Activated CD4-positive, alpha-beta T cell treated with anti-CD3 and anti-CD28 coated beads, Interleukin-2, amount 50 U/mL, for 4 hours (primary cell): ENCODE results near the gene BCOR.

Experiments
- DNase-seq, 2 experiments: peaks; one replicate each; pipeline ENCODE4 v3.0.0-alpha.2; 2020

The BCOR gene

GRCh38 chrX:40061005-40061404 is 36.8 kb downstream of the BCOR start:
- no peak for DNase-seq

GRCh38 chrX:40060356-40060845 is 37.4 kb downstream of the BCOR start:
- no peak for DNase-seq

- no peak for DNase-seq
Observed at GRCh38 chrX:40058719-40059118, 39.0 kb downstream of the BCOR start.

GRCh38 chrX:40057405-40057804 is 40.4 kb downstream of the BCOR start:
- DNase-seq: no peak

- DNase-seq: no peak
Observed at GRCh38 chrX:40056420-40056819, 41.3 kb downstream of the BCOR start.

- DNase-seq: no peak
Observed at GRCh38 chrX:40055495-40055894, 42.3 kb downstream of the BCOR start.

GRCh38 chrX:40054793-40055192 is 43.0 kb downstream of the BCOR start:
- DNase-seq: no peak

GRCh38 chrX:40050532-40050931 is 47.2 kb downstream of the BCOR start:
- no peak for DNase-seq

- no peak for DNase-seq
Observed at GRCh38 chrX:40049084-40049641, 48.6 kb downstream of the BCOR start.

- no peak for DNase-seq
Observed at GRCh38 chrX:40047485-40047884, 50.3 kb downstream of the BCOR start.

GRCh38 chrX:40043895-40044294 is 53.9 kb downstream of the BCOR start:
- no peak for DNase-seq

- no peak for DNase-seq
Observed at GRCh38 chrX:40041915-40042314, 55.8 kb downstream of the BCOR start.

- DNase-seq: no peak
Observed at GRCh38 chrX:40040686-40041461, 56.9 kb downstream of the BCOR start.

GRCh38 chrX:40039887-40040286 is 57.9 kb downstream of the BCOR start:
- DNase-seq: no peak

GRCh38 chrX:40037367-40037766 is 60.4 kb downstream of the BCOR start:
- DNase-seq: no peak

- no peak for DNase-seq
Observed at GRCh38 chrX:40035726-40036125, 62.0 kb downstream of the BCOR start.

GRCh38 chrX:40031911-40032310 is 65.8 kb downstream of the BCOR start:
- DNase-seq: no peak

GRCh38 chrX:40030205-40030604 is 67.6 kb downstream of the BCOR start:
- DNase-seq: no peak

GRCh38 chrX:40022421-40022820 is 75.3 kb downstream of the BCOR start:
- DNase-seq: no peak

- no peak for DNase-seq
Observed at GRCh38 chrX:40021647-40022046, 76.1 kb downstream of the BCOR start.

- no peak for DNase-seq
Observed at GRCh38 chrX:40019541-40019940, 78.2 kb downstream of the BCOR start.

GRCh38 chrX:40018041-40018440 is 79.7 kb downstream of the BCOR start:
- DNase-seq: no peak

GRCh38 chrX:40016749-40017148 is 81.0 kb downstream of the BCOR start:
- DNase-seq: no peak

GRCh38 chrX:40015693-40016092 is 82.1 kb downstream of the BCOR start:
- DNase-seq: no peak
